GM18951 (cell line): ENCODE data around the gene ENPP1.
"Not testable (repeated sequence)": the region's sequence is repeated elsewhere in the genome, so short reads cannot be mapped to it uniquely, and the experiment has no call there.

Experiments used
- POLR2A ChIP-seq: IDR thresholded peaks from 4 replicates; pipeline ENCODE4 v1.6.1; 2011; ENCODE audit warnings: mild to moderate bottlenecking; ENCODE audit not compliant: insufficient read length, insufficient read depth; ENCODE audit errors: extremely low read depth
- in situ Hi-C: fragments of 300-500 bp; cut with MboI; formaldehyde crosslinking; loops from one replicate; pipeline ENCODE4 v1.12.0; 2022; ENCODE audit warnings: low sequenced_read_pairs, mixed read lengths, inconsistent platforms; ENCODE audit not compliant: unreplicated experiment

The ENPP1 gene

DNA sequence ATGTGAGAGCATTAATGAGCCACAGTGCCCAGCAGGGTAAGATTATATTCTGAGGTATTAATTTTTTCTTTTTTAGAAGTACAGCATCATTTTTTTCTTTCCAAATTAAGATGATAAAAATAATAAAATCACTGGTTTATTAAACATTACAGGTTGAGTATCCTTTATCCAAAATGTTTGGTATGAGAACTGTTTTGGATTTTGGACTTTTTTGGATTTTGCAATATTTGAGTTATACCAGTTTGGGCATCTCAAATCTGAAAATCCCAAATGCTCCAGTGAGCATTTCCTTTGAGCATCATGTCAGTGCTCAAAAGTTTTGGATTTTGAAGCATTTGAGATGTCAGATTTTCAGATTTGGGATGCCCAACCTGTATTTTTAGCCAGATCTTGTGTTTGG, 44.4 kb downstream of the ENPP1 start:
- in situ Hi-C loops = no loop called here
- no peak for TF ChIP-seq POLR2A

DNA sequence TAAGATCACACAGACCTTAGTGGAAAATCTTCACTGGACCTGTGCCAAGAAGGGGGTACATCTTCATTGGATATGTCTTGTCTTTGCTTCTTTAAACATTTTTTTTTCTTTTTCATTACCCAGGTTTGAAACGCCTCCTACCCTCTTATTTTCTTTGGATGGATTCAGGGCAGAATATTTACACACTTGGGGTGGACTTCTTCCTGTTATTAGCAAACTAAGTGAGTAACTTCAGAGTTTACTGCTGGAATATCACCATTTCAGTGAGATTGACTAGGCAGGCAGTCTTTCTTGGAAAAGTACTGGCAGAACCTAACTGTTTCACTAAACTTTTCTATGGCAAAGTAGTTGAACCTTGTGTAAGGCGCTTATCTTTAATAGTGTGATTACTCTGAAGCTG, 47.0 kb downstream of the ENPP1 start:
- no peak for TF ChIP-seq POLR2A
- in situ Hi-C loops = no loop called here

DNA sequence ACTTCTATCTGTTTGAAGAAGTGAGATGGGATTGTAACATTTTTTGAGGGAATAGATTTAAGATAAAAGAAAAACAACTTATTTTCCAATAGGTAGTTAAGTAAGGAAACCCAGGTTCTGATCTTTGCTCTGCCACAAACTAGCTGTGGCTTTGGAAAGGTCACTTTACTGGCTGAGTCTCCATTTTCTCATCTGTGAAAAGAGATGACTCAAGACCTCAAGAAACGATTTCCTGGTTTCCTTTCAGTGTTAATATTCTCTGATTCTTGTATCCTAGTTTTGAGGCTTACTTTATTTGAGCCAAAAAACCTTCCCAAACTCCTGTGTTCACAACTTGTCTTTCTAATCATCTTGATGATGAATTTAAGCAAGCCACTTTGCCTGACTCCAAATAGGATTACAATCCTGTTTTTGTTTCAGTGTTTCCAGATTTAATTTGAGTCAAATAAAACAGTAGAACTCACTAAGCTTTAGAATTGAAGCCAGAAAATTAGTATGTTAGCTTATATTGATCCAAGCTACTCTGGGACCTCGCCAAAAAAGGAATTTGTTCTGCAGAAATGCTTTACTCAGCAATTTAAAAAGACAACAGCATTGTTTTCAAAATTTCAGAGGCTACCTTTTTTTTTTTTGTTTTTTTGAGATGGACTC, 51.1 kb downstream of the ENPP1 start:
- TF ChIP-seq POLR2A = no peak
- in situ Hi-C loops = no loop called here

DNA sequence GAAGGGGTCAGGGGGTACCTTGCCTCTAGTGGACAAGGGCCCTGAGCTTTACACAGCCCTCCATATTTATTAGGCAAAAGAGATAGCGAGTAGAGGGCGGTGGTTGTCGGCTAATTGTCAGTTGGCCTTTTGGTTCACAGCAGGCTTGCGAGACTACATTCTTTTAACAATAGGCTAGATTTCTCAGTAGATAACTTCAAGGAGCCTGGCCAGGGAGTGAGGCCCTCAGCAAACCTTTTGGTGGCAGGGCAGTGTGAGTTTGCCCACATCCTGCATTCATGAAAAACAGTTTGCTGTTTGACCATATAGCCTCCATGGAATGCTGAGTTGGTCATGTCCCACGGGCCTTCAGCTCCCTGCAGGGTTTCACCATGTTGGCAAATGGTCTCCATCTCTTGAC, 51.8 kb downstream of the ENPP1 start:
- in situ Hi-C loops = not testable (repeated sequence)

DNA sequence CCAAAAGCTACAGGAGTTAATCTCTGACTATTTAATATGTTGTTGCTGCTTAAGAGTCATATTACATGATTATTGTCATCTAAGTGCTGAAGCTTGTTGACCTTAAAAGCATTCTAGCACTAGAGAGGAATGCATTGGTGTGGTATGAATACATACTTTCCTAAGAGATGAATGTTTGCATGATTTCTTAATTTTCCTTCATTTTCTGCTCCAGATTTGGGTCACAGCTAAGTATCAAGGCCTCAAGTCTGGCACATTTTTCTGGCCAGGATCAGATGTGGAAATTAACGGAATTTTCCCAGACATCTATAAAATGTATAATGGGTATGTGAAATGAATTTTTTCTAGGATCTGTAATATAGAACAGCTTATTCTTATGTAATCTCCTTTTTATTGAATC, 53.6 kb downstream of the ENPP1 start:
- no peak for TF ChIP-seq POLR2A
- in situ Hi-C loops = no loop called here

DNA sequence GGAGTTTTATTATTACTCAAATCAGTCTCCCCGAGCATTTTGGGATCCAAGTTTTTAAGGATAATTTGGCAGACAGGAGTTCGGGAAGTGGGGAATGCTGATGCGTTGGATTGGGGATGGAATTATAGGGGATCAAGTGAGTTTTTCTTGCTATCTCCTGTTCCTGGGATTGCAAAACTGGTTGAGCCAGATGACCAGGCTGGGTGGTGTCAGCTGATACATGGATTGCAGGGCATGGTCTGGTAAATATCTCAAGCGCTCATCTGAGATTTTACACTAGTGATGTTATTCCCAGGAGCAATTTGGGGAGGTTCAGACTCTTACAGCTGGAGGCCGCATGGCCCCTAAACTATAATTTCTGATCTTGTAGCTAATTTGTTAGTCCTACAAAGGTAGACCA, 54.7 kb downstream of the ENPP1 start:
- no peak for TF ChIP-seq POLR2A
- in situ Hi-C loops = no loop called here

DNA sequence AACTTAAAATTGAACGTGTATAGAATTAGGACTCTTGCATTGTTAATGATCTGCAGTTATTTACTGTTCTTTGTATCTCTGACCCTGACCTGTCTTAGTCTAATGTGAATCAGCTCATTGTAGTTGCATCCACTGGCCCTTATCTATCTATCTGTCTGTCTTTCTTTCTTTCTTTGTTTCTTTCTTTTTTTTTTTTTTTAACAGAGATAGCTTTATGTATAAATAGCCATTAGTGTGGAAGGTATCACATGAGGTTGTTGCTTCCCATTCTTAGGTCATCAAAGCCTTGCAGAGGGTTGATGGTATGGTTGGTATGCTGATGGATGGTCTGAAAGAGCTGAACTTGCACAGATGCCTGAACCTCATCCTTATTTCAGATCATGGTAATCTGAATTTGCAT, 59.9 kb downstream of the ENPP1 start:
- TF ChIP-seq POLR2A = no peak
- in situ Hi-C loops = no loop called here

DNA sequence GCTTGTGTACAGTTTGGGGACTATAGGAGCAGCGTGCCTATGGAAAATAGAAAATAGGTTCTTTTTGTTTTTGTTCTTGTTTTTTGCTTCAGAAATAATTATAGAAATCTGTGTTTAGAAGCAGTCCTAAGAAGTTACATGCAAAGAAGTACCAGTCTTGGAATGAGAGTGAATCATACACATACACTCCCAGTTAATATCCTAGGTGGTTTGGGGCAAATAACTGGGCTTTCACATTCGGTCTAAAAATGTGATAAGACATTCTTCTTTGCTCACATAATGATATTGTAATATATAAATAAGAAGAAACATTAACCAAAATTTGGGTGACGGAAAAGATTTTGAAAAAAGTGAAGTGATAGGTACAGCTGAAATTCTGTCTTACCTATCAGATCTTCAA, 61.0 kb downstream of the ENPP1 start:
- no peak for TF ChIP-seq POLR2A
- in situ Hi-C loops = no loop called here

DNA sequence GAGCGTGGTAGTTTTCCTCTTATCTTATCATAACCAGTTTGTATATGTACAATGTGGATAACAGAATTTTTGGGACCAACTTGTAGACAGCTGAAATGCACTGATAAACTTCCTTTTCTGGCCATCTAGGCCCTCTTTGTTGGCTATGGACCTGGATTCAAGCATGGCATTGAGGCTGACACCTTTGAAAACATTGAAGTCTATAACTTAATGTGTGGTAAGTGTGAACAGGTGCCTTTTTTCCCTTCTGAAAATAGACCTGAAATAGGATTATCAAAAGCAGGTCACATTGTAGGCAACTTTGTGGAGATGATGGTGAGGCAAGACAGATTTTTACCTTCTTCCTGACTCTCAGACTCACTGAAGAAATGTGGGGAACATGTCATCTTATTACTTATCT, 67.8 kb downstream of the ENPP1 start:
- in situ Hi-C loops = no loop called here
- TF ChIP-seq POLR2A = no peak

DNA sequence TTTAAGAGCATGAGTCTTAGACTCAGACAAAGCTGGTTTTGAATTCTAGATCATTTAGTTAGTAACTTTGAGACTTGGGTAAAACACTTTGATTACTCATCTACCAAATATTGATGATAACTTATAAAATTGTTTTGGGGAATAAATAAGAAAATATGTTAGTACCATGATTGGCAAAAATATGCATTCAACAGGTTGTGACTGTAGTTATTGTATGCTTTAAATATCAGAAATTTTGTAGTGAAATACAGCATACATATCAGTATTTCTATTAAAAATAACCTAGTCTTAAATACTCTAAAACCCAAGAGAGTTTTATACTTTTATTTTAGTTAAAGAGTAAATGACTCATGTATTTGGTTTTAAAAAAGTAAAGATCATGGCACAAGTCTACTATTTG, 68.7 kb downstream of the ENPP1 start:
- TF ChIP-seq POLR2A = no peak
- in situ Hi-C loops = no loop called here

DNA sequence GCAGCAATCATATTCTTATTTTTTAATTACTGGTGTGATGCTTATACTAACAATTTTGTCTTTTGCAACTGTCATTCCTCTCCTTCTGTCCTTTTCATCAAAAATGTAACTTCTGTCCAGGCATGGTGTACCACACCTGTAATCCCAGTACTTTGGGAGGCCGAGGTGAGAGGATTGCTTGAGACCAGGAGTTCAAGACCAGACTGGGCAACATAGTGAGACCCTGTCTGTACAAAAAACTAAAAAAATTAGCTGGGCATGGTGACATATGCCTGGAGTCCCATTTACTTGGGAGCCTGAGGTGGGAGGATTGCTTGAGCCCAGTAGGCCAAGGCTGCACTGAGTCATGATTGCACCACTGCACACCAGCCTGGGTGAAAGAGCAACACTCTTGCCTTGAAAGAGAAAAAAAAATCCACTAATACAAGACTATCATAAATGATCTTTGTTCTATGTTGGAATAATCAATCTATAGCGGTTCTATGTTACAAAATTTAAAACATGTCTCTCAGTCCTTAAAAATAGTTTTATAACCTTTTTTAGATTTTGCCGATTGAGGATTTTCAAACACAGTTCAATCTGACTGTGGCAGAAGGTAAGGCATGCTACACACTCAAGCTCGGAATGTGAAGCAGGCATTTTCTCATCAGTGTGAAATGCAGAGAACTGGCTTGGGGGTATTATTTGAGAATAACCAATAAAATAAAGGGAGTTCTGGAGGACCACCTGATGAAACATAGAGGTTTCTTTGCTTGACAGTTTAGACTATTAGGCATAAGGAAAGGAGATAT, 70.4 kb downstream of the ENPP1 start:
- in situ Hi-C loops = no loop called here
- TF ChIP-seq POLR2A = no peak

DNA sequence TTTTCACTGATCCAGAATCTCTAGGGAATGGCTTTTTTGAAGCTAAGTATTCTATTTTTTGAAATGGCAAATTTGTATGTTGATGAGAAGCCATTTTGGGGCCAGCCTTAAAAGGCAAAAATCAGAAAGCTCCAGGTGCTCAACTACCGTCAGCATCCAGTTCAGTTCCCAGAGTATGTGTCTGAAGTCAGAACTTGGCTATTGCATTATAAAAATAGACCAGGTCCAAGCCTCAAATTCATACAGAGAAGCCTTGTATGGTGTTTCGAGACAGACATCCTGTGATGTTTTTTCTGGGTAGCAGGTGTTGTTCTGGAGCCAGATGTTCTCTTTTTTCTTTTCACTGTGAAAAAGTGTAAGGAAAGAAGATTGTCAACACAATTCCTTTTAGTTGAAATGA, 75.2 kb downstream of the ENPP1 start:
- in situ Hi-C loops = no loop called here
- TF ChIP-seq POLR2A = no peak

DNA sequence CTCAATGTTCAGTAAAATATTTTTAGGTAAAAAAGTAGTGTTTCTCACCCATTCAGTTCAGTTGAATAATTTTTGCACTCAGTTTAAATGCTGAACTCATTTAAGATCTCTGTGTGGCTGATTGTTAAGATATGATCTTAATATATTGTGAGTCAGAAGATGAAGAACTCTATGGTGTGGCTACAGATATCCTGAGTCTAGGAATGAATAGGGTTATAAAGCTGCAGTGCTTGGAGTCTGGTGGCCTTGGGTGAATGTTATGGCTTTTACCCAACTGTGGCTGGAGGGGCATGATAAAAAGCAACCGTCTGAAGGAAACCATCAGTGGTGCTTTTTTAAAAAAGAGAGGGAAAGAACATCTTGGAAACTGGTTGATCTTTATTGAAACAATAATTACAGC, 77.4 kb downstream of the ENPP1 start:
- in situ Hi-C loops = no loop called here
- TF ChIP-seq POLR2A = no peak

DNA sequence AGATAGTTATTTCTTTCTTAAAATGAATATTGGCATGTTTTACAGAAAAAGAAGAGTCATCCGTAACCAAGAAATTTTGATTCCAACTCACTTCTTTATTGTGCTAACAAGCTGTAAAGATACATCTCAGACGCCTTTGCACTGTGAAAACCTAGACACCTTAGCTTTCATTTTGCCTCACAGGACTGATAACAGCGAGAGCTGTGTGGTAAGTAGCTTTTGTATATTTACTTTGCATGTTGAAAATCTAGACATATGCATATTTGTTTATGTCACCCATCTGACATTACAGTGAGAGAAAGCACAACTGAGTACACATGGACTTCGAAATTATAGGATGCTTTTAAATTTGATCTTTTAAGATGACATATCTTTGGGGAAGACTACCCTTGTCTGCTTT, 78.7 kb downstream of the ENPP1 start:
- TF ChIP-seq POLR2A = no peak
- in situ Hi-C loops = no loop called here

DNA sequence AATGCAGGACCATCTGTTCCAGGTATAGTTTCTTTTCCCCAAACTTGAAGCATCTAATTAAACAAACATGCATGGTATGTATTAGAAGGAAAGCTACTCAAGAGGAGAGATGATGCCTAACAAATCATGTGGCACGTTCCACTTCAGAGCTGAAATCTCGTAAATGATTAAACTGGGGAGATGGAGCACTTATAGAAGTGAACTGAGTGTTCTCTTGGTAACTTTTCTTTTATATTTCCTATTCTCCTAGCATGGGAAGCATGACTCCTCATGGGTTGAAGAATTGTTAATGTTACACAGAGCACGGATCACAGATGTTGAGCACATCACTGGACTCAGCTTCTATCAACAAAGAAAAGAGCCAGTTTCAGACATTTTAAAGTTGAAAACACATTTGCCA, 82.3 kb downstream of the ENPP1 start:
- TF ChIP-seq POLR2A = no peak
- in situ Hi-C loops = no loop called here

DNA sequence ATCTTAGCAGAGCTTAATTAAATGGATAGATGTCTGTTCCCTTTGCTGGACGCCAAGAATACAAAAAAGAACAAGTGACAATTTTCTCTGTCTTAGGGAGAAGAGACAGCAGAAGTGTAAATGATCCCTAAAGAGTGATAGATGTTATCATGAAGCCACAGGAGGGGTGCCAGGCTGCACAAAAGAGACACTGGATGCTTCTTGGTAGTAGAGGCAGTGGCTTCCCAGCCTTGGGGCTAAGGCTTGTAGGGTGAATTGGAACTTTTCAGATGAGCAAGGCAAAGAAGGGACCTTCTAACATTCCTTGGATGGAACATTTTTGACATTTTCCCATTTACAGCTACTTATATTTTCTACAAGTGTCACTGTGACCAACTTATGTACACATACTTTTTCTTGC, 85.4 kb downstream of the ENPP1 start:
- in situ Hi-C loops = no loop called here

More for the DNA sequence above, 85.4 kb downstream of the ENPP1 start:
- TF ChIP-seq POLR2A = no peak
